Keratinocyte (primary cell): ENCODE data around the gene PTCH2. TPM values are rescaled to one million over a fixed set of nuclear protein-coding genes. Genes with fewer than 3 reads are reported as not detected.

ENCODE experiments used
- DNase-seq: peaks from one replicate; pipeline ENCODE4 v3.0.0-alpha.2; 2011; ENCODE audit warnings: low read depth, missing footprints, low spot score
- FAIRE-seq: peaks from 2 replicates; lab custom pipeline; 2011; peaks lifted over from hg19 to GRCh38; lab: Jason Lieb, UNC
- H2AFZ ChIP-seq: 2 replicates; pipeline ENCODE4 v1.6.0; 2012; ENCODE audit warnings: low read length, control low read depth, inconsistent platforms; ENCODE audit not compliant: control insufficient read depth
- H3K27ac ChIP-seq: 2 replicates; pipeline ENCODE4 v1.5.1; 2011; ENCODE audit warnings: low read length; ENCODE audit not compliant: control insufficient read depth, insufficient read depth
- H3K27me3 ChIP-seq: 3 replicates; pipeline ENCODE4 v1.6.0; 2011; ENCODE audit warnings: low read length; ENCODE audit not compliant: control insufficient read depth, insufficient read depth; ENCODE audit errors: extremely low read depth
- H3K36me3 ChIP-seq, 2 experiments: 2 replicates in 1 of 2; 3 replicates in 1 of 2; pipeline ENCODE4 v1.5.1; 2011; ENCODE audit warnings: low read length in 2 of 2, mild to moderate bottlenecking in 1 of 2; ENCODE audit not compliant: control insufficient read depth in 2 of 2, insufficient read depth in 2 of 2; ENCODE audit errors: extremely low read depth in 1 of 2
- H3K4me1 ChIP-seq: 3 replicates; pipeline ENCODE4 v1.5.1; 2011; ENCODE audit warnings: low read length; ENCODE audit not compliant: control insufficient read depth, insufficient read depth; ENCODE audit errors: extremely low read depth
- H3K4me2 ChIP-seq: 3 replicates; pipeline ENCODE4 v1.6.0; 2011; ENCODE audit warnings: low read depth, low read length; ENCODE audit not compliant: control insufficient read depth, insufficient read depth; ENCODE audit errors: extremely low read depth
- H3K4me3 ChIP-seq, 3 experiments: fragments of 200-600 bp in 1 of 3; sonication (generic) in 1 of 3; 2 replicates in 2 of 3; 3 replicates in 1 of 3; pipeline ENCODE4 v1.5.1; 2011 to 2016; ENCODE audit warnings: low read length in 3 of 3, mild to moderate bottlenecking in 3 of 3, control low read depth in 2 of 3, inconsistent platforms in 1 of 3, low read depth in 1 of 3, mixed read lengths in 1 of 3, mixed run types in 1 of 3, moderate library complexity in 1 of 3; ENCODE audit not compliant: control insufficient read depth in 2 of 3, insufficient read depth in 2 of 3; ENCODE audit errors: extremely low read depth in 1 of 3
- H3K79me2 ChIP-seq: 2 replicates; pipeline ENCODE4 v1.6.0; 2012; ENCODE audit warnings: low read length; ENCODE audit not compliant: control insufficient read depth, insufficient read depth
- H3K9ac ChIP-seq: 3 replicates; pipeline ENCODE4 v1.6.0; 2011; ENCODE audit warnings: low read length; ENCODE audit not compliant: control insufficient read depth, insufficient read depth; ENCODE audit errors: extremely low read depth
- H3K9me1 ChIP-seq: 3 replicates; pipeline ENCODE4 v1.6.0; 2011; ENCODE audit warnings: low read length; ENCODE audit not compliant: control insufficient read depth, insufficient read depth; ENCODE audit errors: extremely low read depth
- H3K9me3 ChIP-seq: 2 replicates; pipeline ENCODE4 v1.5.1; 2012; ENCODE audit warnings: low read depth, low read length; ENCODE audit not compliant: control insufficient read depth
- H4K20me1 ChIP-seq: 3 replicates; pipeline ENCODE4 v1.6.0; 2011; ENCODE audit warnings: low read length; ENCODE audit not compliant: control insufficient read depth, insufficient read depth; ENCODE audit errors: extremely low read depth
- CTCF ChIP-seq, 3 experiments: IDR thresholded peaks in 1 of 3; conservative IDR thresholded peaks in 1 of 3; optimal IDR thresholded peaks in 1 of 3; 2 replicates in 2 of 3; 3 replicates in 1 of 3; pipeline versions ENCODE3 to v1.5.1; 2011; ENCODE audit warnings: low read length in 3 of 3, mild to moderate bottlenecking in 3 of 3, moderate library complexity in 2 of 3, control low read depth in 1 of 3, inconsistent platforms in 1 of 3; ENCODE audit not compliant: insufficient read depth in 2 of 3; ENCODE audit errors: extremely low read depth in 1 of 3
- EZH2 ChIP-seq: IDR thresholded peaks from one replicate; pipeline ENCODE4 v1.6.1; 2012; ENCODE audit warnings: inconsistent platforms, mild to moderate bottlenecking, low read length, moderate library complexity
- dilution Hi-C: fragments of 300-500 bp; cut with MboI; formaldehyde crosslinking; loops from one replicate; pipeline ENCODE4 v1.7.0; 2020; ENCODE audit warnings: low sequenced_read_pairs; ENCODE audit not compliant: extremely low pct_ligation_motif_present
- polyA plus RNA-seq, 5 experiments: library from polyadenylated mRNA; depleted of rRNA in 3 of 5; stranded (reverse) in 3 of 5; stranded (forward) in 1 of 5; unstranded in 1 of 5; fragments of >200 nt; gene quantifications; 1 replicate in 1 of 5; 2 replicates in 3 of 5; 3 replicates in 1 of 5; pipeline versions ENCODE4 v1.2.1 to v1.2.3, GENCODE V29; 2011 to 2012; ENCODE audit warnings: missing spikeins in 2 of 5, low read depth in 1 of 5, low replicate concordance in 1 of 5

The PTCH2 gene
- polyA plus RNA-seq, 1 donor (not counting 4 experiments of a cell fraction or from before 2014, with no cell fraction given) = 0.01 TPM

GRCh38 chr1:44806704-44807363 is 36.2 kb downstream of the PTCH2 start, which contains the start of gene DYNLT4:
Gene DYNLT4, minus strand, starts transcription at chr1:44807351. Its CDS starts 683 bp downstream, at chr1:44806668.
- H3K36me3 ChIP-seq = peaks cover 31 to 62% of the 10 kb centered on the region in 2 experiments
- H3K4me1 ChIP-seq = peaks cover 67% of the 10 kb centered on the region
- FAIRE-seq (no peak), DNase-seq (no peak)
- H3K9ac ChIP-seq = peak within 1 kb of the TSS; percentile 78
- dilution Hi-C loops = no loop called here
- H4K20me1 ChIP-seq = peaks cover 4% of the 10 kb centered on the region
- peak within 1 kb of the TSS; percentile 81 for H3K4me2 ChIP-seq
- H3K79me2 ChIP-seq = peaks cover 27% of the 10 kb centered on the region
- H3K9me3 ChIP-seq = no peaks in the 10 kb centered on the region
- H3K27me3 ChIP-seq = no peaks in the 10 kb centered on the region
- no peak within 1 kb of the TSS for H2AFZ ChIP-seq
- no peaks in the 10 kb centered on the region for H3K9me1 ChIP-seq
- peak within 1 kb of the TSS; percentile 95 for H3K27ac ChIP-seq
- TF ChIP-seq EZH2 (no peak), CTCF (optimal IDR thresholded peaks at IDR 0.05 in 1 of 3, IDR thresholded peaks at IDR 0.05 in 1 of 3, conservative IDR thresholded peaks at IDR 0.05 in 1 of 3; ENCODE audit: extremely low read depth in 1 of 3, insufficient read depth in 2 of 3, low read length in 3 of 3) (no peak)
- peak within 1 kb of the TSS in 2 of 3 experiments; percentile 36 to 43 for H3K4me3 ChIP-seq

GRCh38 chr1:44806025-44806703 is 36.9 kb downstream of the PTCH2 start:
- peaks cover 33% of the 10 kb centered on the region for H3K79me2 ChIP-seq

More at GRCh38 chr1:44806025-44806703, 36.9 kb downstream of the PTCH2 start:
- Histone ChIP-seq H3K27ac (peak overlapping the region; percentile 95), H3K4me1 (peaks cover 68% of the 10 kb centered on the region), H3K36me3 (peaks cover 33 to 63% of the 10 kb centered on the region in 2 experiments), H2AFZ (no peak overlapping the region), H3K9me1 (no peaks in the 10 kb centered on the region), H4K20me1 (peaks cover 6% of the 10 kb centered on the region), H3K4me2 (peak overlapping the region; percentile 81), H3K4me3 (no peak overlapping the region), H3K9me3 (no peaks in the 10 kb centered on the region), H3K27me3 (no peaks in the 10 kb centered on the region), H3K9ac (peak overlapping the region; percentile 78)
- FAIRE-seq (no peak), DNase-seq (no peak)
- dilution Hi-C loops = no loop called here
- no peak for TF ChIP-seq EZH2
- TF ChIP-seq CTCF (optimal IDR thresholded peaks at IDR 0.05 in 1 of 3, IDR thresholded peaks at IDR 0.05 in 1 of 3, conservative IDR thresholded peaks at IDR 0.05 in 1 of 3; ENCODE audit: extremely low read depth in 1 of 3, insufficient read depth in 2 of 3, low read length in 3 of 3) = no peak
